ENCODE measurements around the gene TRMT112. TPM values are rescaled to one million over a fixed set of nuclear protein-coding genes. Genes with fewer than 3 reads are reported as not detected.
A peak's percentile ranks its signal among the peaks of the same experiment; 100 is the strongest.

TRMT112 gene
- total and polyA plus RNA-seq, 10 of the 15 experiments (the other 5 are each of a cell fraction or from before 2014, with no cell fraction given) = 212 to 455 (median 308) TPM

DNA sequence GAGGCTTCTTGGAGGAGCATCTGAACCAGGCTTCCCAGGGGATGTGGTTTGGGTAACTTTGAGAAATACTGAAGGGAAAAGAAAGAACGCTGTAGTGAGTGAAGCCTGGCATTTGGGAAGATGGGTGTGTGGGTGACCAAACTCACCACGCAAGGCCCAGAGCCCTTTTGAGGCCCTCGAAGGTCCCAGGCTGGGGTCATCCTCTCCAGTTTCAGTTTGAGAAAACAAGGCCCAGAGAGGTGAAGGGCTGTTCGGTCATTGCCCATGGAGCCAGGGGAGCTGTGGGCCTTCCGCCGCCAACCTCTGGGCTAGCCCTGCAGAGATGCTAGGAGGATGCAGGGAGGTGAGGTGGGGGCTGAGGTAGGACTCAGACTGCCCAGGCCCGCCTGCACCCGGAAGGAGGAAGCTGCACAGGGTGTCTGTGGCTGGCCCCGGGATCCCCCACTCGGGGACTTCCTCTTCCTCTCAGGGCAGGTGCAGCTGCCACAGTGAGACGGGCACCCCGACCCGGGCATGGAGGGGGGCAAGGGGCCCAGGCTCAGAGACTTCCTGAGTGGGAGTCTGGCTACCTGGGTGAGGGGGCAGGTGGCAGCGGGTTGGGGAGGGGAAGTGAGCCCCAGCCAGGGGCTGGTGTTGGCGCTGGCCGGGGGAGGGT lies 22.5 kb upstream of the TRMT112 start, which contains the start of gene CCDC88B (continued):
- no peak for TF ChIP-seq STAT1 (conservative IDR thresholded peaks at IDR 0.05)
- peak; percentile 38; the same call in 1 of the 2 replicates for TF ChIP-seq YY1 (IDR thresholded peaks at IDR 0.05; ENCODE audit: low read depth, low read length)
- TF ChIP-seq TCF12 (IDR thresholded peaks at IDR 0.05; ENCODE audit: low read depth, low read length) = peak; percentile 95
- no peak for TF ChIP-seq BMI1 (IDR thresholded peaks at IDR 0.05; ENCODE audit: borderline replicate concordance)
- no peak for TF ChIP-seq SMAD1 (IDR thresholded peaks at IDR 0.05; ENCODE audit: low read depth, partially characterized antibody)
- TF ChIP-seq ATF7 (IDR thresholded peaks at IDR 0.05; ENCODE audit: low read depth) = no peak; the same call in 1 of the 2 replicates
- TF ChIP-seq NFIC (IDR thresholded peaks at IDR 0.05; ENCODE audit: low read depth, low read length) = no peak
- no peak for TF ChIP-seq JUND (IDR thresholded peaks at IDR 0.05; ENCODE audit: low read depth, low read length)
- TF ChIP-seq CTCF (IDR thresholded peaks at IDR 0.05 in 2 of 3, conservative IDR thresholded peaks at IDR 0.05 in 1 of 3; ENCODE audit: control insufficient read depth in 2 of 3, extremely low read depth in 1 of 3, insufficient read depth in 1 of 3, low read depth in 3 of 3, low read length in 3 of 3) = no peak
- no peak for TF ChIP-seq MTA3 (IDR thresholded peaks at IDR 0.05; ENCODE audit: borderline replicate concordance, low read length)
- peak; percentile 52; the same call in 1 of the 2 replicates for TF ChIP-seq MLLT1 (IDR thresholded peaks at IDR 0.05)
- no peak for TF ChIP-seq NFXL1 (IDR thresholded peaks at IDR 0.05; ENCODE audit: borderline replicate concordance)
- TF ChIP-seq CREB1 (IDR thresholded peaks at IDR 0.05; ENCODE audit: low read depth) = 0 out of 2 replicates have a peak, but pooled peaks have one; percentile 20
- no peak for TF ChIP-seq KAT2A (conservative IDR thresholded peaks at IDR 0.05; ENCODE audit: control insufficient read depth, low read depth, low read length)
- no peak for TF ChIP-seq NFYB (IDR thresholded peaks at IDR 0.05; ENCODE audit: insufficient read depth, low read depth, low read length)
- no peak for TF ChIP-seq SIX5 (IDR thresholded peaks at IDR 0.05; ENCODE audit: low read depth, low read length, severe bottlenecking)
- no peak for TF ChIP-seq NR2C2 (IDR thresholded peaks at IDR 0.05; ENCODE audit: borderline replicate concordance, control insufficient read depth, insufficient read length, low read depth)
- peak; percentile 28; the same call in 1 of the 2 replicates for TF ChIP-seq LARP7 (IDR thresholded peaks at IDR 0.05)
- TF ChIP-seq PAX5 (IDR thresholded peaks at IDR 0.05; ENCODE audit: borderline replicate concordance, low read depth, low read length) = peak; percentile 62; the same call in 1 of the 2 replicates
- TF ChIP-seq GABPA (IDR thresholded peaks at IDR 0.05; ENCODE audit: low read depth) = peak; percentile 83; the same call in 1 of the 2 replicates
- peak; percentile 50; the same call in 1 of the 2 replicates for TF ChIP-seq NR2C1 (IDR thresholded peaks at IDR 0.05)
- no peak; the same call in 1 of the 2 replicates for TF ChIP-seq SIN3A (IDR thresholded peaks at IDR 0.05; ENCODE audit: low read depth, low read length)
- TF ChIP-seq, protein P1, sequence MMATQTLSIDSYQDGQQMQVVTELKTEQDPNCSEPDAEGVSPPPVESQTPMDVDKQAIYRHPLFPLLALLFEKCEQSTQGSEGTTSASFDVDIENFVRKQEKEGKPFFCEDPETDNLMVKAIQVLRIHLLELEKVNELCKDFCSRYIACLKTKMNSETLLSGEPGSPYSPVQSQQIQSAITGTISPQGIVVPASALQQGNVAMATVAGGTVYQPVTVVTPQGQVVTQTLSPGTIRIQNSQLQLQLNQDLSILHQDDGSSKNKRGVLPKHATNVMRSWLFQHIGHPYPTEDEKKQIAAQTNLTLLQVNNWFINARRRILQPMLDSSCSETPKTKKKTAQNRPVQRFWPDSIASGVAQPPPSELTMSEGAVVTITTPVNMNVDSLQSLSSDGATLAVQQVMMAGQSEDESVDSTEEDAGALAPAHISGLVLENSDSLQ (IDR thresholded peaks at IDR 0.05) = peak; percentile 55; the same call in 1 of the 2 replicates
- TF ChIP-seq RFX5 (IDR thresholded peaks at IDR 0.05; ENCODE audit: low read depth, low read length) = no peak
- peak; percentile 29; the same call in 1 of the 3 replicates for TF ChIP-seq POU2F2 (IDR thresholded peaks at IDR 0.05; ENCODE audit: borderline replicate concordance, low read depth, low read length)
- TF ChIP-seq TCF7 (IDR thresholded peaks at IDR 0.05; ENCODE audit: borderline replicate concordance) = no peak
- no peak for TF ChIP-seq IRF4 (IDR thresholded peaks at IDR 0.05; ENCODE audit: low read depth, low read length)
- no peak for TF ChIP-seq CBX5 (IDR thresholded peaks at IDR 0.05; ENCODE audit: low read depth)
- TF ChIP-seq SPI1 (IDR thresholded peaks at IDR 0.05; ENCODE audit: borderline replicate concordance, insufficient read depth, low read depth, low read length) = peak; percentile 93

All from GM12878 (cell line).